GM18526 (cell line): ENCODE results near the gene LRMDA.

Source experiments
- POLR2A ChIP-seq: IDR thresholded peaks from 3 replicates; pipeline ENCODE4 v1.6.1; 2011; ENCODE audit not compliant: insufficient read length; ENCODE audit errors: extremely low read depth

Gene LRMDA

DNA sequence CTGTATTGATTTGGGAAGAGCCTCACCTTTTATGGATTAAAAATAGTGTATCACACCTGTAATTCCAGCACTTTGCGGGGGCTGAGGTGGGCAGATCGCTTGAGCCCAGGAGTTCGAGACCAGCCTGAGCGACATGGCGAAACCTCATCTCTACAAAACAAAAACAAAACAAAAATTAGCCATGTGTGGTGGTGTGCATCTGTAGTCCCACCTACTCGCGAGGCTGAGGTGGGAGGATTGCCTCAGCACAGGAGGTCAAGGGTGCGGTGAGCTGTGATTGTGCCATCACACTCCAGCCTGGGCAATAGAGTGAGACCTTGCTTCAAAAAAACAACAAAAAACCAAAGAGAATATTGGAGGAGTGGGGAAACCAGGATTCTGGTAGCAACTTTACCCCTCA lies 79.6 kb downstream of the LRMDA start:
- TF ChIP-seq POLR2A = no peak

DNA sequence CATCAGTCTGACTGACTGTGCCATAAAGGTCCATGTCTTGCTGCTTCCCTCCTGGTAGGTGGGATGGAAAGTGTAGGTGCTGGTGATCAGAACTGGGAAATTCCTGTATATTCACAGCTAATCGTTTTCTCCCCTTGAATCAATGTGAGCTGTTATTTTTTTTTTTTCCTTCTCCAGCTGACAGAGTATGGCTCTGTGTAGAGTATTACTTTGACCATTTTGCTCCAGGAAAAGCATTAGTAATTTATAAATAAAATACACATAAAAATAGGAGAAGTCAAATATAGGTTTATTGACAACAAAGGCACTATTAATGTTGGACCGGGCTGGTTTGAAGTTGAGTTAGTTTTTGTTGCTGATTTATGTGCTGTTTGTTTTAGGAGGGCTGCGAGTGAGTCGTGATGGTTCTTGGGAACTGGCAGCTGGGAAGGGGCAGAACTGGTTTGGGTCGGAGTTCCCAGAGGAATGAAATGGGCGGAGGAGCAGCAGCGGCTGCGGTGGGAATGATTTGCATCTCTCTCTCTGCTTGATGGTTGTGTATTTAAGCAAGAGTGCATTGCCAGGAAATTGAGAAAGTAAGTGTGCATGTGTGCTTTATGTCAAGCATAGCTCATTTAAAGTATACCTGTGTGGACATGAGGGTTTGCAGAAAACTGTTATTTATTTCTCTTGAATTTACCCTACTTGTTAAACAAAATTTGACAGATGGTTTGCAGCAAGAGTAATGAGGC lies 80.9 kb downstream of the LRMDA start:
- no peak for TF ChIP-seq POLR2A

GRCh38 chr10:75513292-75513885 lies 82.0 kb downstream of the LRMDA start:
- no peak for TF ChIP-seq POLR2A

- no peak for TF ChIP-seq POLR2A
These were observed 83.4 kb downstream of the LRMDA start for GRCh38 chr10:75514830-75515229.

- TF ChIP-seq POLR2A = no peak
These were observed 93.6 kb downstream of the LRMDA start for GRCh38 chr10:75525067-75525466.

GRCh38 chr10:75525646-75526045 lies 94.2 kb downstream of the LRMDA start:
- TF ChIP-seq POLR2A = no peak

- TF ChIP-seq POLR2A = no peak
These were observed 96.1 kb downstream of the LRMDA start for GRCh38 chr10:75527542-75527941.

- TF ChIP-seq POLR2A = no peak
These were observed 97.0 kb downstream of the LRMDA start for GRCh38 chr10:75528392-75528791.

DNA sequence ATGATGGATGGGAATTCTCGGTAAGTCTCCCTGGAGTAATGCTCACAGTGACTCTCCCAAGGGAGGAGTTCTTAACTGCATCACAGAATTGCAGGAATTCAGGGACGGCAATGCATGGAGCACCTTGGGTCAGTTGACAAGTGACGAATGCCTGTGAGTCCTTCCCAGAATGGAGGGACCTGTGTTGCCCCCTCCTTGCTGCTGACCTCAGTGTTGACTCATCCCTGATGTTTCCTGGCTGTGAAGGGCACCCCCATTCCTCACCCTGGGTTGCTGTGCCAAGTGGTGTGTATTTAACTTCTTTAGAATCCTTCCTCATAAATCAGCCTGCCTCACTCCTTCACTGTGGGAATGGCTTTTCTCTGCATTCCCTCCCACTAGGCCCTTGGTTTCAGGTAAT lies 98.9 kb downstream of the LRMDA start:
- no peak for TF ChIP-seq POLR2A

GRCh38 chr10:75531571-75532031 lies 100.2 kb downstream of the LRMDA start:
- no peak for TF ChIP-seq POLR2A

DNA sequence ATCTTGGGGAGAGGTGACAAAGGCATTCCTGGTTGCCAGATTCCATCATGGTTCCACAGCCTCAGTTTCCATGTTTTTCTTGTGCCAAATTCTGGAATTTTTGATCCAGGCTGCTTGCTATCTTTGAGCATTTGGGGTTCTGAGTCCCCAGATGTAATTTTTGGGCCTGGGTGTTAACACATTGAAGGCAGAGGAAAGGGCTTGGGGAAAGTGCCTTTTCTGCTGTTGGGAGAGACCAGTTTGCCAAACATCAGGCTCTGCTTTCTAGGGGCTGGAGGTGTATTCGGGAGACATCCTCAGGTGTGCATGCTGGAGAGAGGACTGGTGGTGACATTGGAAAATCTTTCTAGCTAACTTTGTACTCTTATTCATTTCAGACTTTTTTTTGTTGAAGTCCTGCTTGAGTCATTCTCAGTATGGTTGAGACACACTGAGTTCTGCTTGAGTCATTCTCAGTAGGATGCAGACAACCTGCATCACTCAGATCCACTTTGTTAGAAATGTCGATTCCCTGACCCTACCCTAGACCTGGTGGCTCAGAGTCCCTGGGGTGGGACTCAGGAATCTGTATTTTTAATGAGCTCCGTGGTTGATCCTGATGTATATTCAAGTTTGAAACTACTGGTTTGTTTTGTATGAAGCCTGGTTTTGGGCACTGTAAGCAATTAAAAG lies 101.0 kb downstream of the LRMDA start:
- TF ChIP-seq POLR2A = no peak

- TF ChIP-seq POLR2A = no peak
These were observed 106.7 kb downstream of the LRMDA start for GRCh38 chr10:75538144-75538543.

DNA sequence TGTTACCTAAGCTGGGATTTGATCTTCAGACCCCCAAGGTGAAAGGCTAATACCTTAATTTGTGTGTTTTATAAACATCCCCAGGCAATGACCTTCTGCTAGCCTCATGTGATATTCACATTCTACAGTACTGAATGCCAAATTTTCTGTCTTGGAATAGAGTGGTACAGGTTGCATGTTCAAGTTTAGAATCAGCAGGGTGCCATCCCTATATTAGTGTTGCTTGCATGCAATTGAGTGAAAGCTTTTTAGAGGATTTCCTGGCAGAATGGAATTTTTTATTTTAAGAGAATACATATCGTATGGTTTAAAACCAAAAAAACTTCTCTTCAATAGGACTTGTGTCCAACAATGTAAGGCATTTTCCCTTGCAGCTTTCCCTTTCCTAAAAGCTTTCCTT lies 107.3 kb downstream of the LRMDA start:
- TF ChIP-seq POLR2A = no peak

- TF ChIP-seq POLR2A = no peak
These were observed 109.0 kb downstream of the LRMDA start for GRCh38 chr10:75540357-75540966.

- no peak for TF ChIP-seq POLR2A
These were observed 109.6 kb downstream of the LRMDA start for GRCh38 chr10:75540981-75541380.

- no peak for TF ChIP-seq POLR2A
These were observed 110.0 kb downstream of the LRMDA start for GRCh38 chr10:75541411-75541810.
